ENCODE measurements around the gene FGFR3. TPM values are rescaled to one million over a fixed set of nuclear protein-coding genes. Genes with fewer than 3 reads are reported as not detected.

The FGFR3 gene
- total and polyA plus RNA-seq, 10 of the 15 experiments (the other 5 are each of a cell fraction or from before 2014, with no cell fraction given) = 0.05 to 0.33 (median 0.18) TPM; not detected in 6

DNA sequence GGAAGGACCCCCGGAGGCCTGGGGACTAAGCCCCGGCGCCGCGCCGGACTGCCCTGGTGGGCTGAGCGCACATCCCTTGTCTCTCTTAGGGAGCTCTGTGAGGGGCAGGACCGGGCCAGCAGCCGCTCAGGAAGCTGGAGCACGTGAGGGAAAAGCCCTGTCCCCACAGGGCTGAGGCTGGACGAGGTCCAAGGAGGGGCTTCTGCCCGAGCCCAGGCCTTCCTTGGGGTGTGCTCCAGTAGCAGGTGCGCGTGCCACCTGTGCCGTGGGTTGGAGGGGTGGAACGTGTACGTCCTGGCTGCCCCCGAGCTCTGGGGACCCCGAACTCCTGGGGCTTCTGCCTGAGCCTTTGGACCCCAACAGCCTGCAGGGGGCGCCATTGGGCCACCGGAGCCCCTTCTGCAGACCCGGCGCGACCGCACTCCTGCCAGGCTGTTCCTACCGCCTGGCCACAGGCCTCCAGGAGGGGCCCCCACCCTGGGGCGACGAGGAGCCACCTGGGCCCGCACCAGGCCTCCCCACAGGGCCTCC, 44.6 kb upstream of the FGFR3 start (continued):
- TF ChIP-seq, protein P1, sequence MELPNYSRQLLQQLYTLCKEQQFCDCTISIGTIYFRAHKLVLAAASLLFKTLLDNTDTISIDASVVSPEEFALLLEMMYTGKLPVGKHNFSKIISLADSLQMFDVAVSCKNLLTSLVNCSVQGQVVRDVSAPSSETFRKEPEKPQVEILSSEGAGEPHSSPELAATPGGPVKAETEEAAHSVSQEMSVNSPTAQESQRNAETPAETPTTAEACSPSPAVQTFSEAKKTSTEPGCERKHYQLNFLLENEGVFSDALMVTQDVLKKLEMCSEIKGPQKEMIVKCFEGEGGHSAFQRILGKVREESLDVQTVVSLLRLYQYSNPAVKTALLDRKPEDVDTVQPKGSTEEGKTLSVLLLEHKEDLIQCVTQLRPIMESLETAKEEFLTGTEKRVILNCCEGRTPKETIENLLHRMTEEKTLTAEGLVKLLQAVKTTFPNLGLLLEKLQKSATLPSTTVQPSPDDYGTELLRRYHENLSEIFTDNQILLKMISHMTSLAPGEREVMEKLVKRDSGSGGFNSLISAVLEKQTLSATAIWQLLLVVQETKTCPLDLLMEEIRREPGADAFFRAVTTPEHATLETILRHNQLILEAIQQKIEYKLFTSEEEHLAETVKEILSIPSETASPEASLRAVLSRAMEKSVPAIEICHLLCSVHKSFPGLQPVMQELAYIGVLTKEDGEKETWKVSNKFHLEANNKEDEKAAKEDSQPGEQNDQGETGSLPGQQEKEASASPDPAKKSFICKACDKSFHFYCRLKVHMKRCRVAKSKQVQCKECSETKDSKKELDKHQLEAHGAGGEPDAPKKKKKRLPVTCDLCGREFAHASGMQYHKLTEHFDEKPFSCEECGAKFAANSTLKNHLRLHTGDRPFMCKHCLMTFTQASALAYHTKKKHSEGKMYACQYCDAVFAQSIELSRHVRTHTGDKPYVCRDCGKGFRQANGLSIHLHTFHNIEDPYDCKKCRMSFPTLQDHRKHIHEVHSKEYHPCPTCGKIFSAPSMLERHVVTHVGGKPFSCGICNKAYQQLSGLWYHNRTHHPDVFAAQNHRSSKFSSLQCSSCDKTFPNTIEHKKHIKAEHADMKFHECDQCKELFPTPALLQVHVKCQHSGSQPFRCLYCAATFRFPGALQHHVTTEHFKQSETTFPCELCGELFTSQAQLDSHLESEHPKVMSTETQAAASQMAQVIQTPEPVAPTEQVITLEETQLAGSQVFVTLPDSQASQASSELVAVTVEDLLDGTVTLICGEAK (IDR thresholded peaks at IDR 0.05; ENCODE audit: borderline replicate concordance) = no peak
- TF ChIP-seq, protein P2, sequence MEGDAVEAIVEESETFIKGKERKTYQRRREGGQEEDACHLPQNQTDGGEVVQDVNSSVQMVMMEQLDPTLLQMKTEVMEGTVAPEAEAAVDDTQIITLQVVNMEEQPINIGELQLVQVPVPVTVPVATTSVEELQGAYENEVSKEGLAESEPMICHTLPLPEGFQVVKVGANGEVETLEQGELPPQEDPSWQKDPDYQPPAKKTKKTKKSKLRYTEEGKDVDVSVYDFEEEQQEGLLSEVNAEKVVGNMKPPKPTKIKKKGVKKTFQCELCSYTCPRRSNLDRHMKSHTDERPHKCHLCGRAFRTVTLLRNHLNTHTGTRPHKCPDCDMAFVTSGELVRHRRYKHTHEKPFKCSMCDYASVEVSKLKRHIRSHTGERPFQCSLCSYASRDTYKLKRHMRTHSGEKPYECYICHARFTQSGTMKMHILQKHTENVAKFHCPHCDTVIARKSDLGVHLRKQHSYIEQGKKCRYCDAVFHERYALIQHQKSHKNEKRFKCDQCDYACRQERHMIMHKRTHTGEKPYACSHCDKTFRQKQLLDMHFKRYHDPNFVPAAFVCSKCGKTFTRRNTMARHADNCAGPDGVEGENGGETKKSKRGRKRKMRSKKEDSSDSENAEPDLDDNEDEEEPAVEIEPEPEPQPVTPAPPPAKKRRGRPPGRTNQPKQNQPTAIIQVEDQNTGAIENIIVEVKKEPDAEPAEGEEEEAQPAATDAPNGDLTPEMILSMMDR (IDR thresholded peaks at IDR 0.05 in 2 of 3, conservative IDR thresholded peaks at IDR 0.05 in 1 of 3; ENCODE audit: control insufficient read depth in 2 of 3, extremely low read depth in 1 of 3, insufficient read depth in 1 of 3, low read depth in 3 of 3, low read length in 3 of 3) = peak; percentile 64 to 82 (median 69); a peak in 5 of 6 replicates
- TF ChIP-seq, protein P3, sequence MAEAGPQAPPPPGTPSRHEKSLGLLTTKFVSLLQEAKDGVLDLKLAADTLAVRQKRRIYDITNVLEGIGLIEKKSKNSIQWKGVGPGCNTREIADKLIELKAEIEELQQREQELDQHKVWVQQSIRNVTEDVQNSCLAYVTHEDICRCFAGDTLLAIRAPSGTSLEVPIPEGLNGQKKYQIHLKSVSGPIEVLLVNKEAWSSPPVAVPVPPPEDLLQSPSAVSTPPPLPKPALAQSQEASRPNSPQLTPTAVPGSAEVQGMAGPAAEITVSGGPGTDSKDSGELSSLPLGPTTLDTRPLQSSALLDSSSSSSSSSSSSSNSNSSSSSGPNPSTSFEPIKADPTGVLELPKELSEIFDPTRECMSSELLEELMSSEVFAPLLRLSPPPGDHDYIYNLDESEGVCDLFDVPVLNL (IDR thresholded peaks at IDR 0.05; ENCODE audit: low read depth, low read length) = no peak
- TF ChIP-seq SIX5 (IDR thresholded peaks at IDR 0.05; ENCODE audit: low read depth, low read length, severe bottlenecking) (no peak), TCF3 (IDR thresholded peaks at IDR 0.05; ENCODE audit: borderline replicate concordance, insufficient read depth, low read depth, low read length) (0 out of 2 replicates have a peak, but pooled peaks have one; percentile 37), NFXL1 (IDR thresholded peaks at IDR 0.05; ENCODE audit: borderline replicate concordance) (no peak), YY1 (IDR thresholded peaks at IDR 0.05; ENCODE audit: low read depth, low read length) (peak; percentile 54; the same call in 1 of the 2 replicates), RUNX3 (IDR thresholded peaks at IDR 0.05; ENCODE audit: low read length) (peak; percentile 67), BACH1 (IDR thresholded peaks at IDR 0.05; ENCODE audit: borderline replicate concordance) (no peak), ATF7 (IDR thresholded peaks at IDR 0.05; ENCODE audit: low read depth) (no peak), SMC3 (IDR thresholded peaks at IDR 0.05; ENCODE audit: borderline replicate concordance, low read length) (peak; percentile 69), IRF4 (IDR thresholded peaks at IDR 0.05; ENCODE audit: low read depth, low read length) (no peak), RELA (IDR thresholded peaks at IDR 0.05; ENCODE audit: borderline replicate concordance, partially characterized antibody) (no peak), RFX5 (IDR thresholded peaks at IDR 0.05; ENCODE audit: low read depth, low read length) (no peak)
- TF ChIP-seq, protein P4, sequence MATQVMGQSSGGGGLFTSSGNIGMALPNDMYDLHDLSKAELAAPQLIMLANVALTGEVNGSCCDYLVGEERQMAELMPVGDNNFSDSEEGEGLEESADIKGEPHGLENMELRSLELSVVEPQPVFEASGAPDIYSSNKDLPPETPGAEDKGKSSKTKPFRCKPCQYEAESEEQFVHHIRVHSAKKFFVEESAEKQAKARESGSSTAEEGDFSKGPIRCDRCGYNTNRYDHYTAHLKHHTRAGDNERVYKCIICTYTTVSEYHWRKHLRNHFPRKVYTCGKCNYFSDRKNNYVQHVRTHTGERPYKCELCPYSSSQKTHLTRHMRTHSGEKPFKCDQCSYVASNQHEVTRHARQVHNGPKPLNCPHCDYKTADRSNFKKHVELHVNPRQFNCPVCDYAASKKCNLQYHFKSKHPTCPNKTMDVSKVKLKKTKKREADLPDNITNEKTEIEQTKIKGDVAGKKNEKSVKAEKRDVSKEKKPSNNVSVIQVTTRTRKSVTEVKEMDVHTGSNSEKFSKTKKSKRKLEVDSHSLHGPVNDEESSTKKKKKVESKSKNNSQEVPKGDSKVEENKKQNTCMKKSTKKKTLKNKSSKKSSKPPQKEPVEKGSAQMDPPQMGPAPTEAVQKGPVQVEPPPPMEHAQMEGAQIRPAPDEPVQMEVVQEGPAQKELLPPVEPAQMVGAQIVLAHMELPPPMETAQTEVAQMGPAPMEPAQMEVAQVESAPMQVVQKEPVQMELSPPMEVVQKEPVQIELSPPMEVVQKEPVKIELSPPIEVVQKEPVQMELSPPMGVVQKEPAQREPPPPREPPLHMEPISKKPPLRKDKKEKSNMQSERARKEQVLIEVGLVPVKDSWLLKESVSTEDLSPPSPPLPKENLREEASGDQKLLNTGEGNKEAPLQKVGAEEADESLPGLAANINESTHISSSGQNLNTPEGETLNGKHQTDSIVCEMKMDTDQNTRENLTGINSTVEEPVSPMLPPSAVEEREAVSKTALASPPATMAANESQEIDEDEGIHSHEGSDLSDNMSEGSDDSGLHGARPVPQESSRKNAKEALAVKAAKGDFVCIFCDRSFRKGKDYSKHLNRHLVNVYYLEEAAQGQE (IDR thresholded peaks at IDR 0.05; ENCODE audit: low read depth, low read length) = no peak
- TF ChIP-seq, protein P5, sequence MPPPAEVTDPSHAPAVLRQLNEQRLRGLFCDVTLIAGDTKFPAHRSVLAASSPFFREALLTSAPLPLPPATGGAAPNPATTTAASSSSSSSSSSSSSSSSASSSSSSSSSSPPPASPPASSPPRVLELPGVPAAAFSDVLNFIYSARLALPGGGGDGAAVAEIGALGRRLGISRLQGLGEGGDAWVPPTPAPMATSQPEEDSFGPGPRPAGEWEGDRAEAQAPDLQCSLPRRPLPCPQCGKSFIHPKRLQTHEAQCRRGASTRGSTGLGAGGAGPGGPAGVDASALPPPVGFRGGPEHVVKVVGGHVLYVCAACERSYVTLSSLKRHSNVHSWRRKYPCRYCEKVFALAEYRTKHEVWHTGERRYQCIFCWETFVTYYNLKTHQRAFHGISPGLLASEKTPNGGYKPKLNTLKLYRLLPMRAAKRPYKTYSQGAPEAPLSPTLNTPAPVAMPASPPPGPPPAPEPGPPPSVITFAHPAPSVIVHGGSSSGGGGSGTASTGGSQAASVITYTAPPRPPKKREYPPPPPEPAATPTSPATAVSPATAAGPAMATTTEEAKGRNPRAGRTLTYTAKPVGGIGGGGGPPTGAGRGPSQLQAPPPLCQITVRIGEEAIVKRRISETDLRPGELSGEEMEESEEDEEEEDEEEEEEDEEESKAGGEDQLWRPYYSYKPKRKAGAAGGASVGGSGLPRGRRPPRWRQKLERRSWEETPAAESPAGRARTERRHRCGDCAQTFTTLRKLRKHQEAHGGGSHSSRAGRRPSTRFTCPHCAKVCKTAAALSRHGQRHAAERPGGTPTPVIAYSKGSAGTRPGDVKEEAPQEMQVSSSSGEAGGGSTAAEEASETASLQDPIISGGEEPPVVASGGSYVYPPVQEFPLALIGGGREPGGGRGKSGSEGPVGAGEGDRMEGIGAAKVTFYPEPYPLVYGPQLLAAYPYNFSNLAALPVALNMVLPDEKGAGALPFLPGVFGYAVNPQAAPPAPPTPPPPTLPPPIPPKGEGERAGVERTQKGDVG (CRISPR knock-in tag; IDR thresholded peaks at IDR 0.05) = no peak
